GM12801 (cell line): Measurements from ENCODE around the gene SSNA1.

Experiments used
- CTCF ChIP-seq: IDR thresholded peaks from one replicate; pipeline ENCODE4 v1.5.1; 2011; ENCODE audit warnings: control low read depth; ENCODE audit not compliant: insufficient read length; ENCODE audit errors: extremely low read depth

SSNA1 gene

GRCh38 chr9:137163365-137163715 lies 25.1 kb upstream of the SSNA1 start:
- no peak for TF ChIP-seq CTCF

- no peak for TF ChIP-seq CTCF
These were observed 24.7 kb upstream of the SSNA1 start for GRCh38 chr9:137163805-137164204.

- TF ChIP-seq CTCF, result no peak
These were observed 23.9 kb upstream of the SSNA1 start for GRCh38 chr9:137164370-137165249.

GRCh38 chr9:137165250-137165836 lies 23.1 kb upstream of the SSNA1 start:
- TF ChIP-seq CTCF, result no peak

GRCh38 chr9:137166380-137167229 lies 21.9 kb upstream of the SSNA1 start:
- TF ChIP-seq CTCF, result no peak

- no peak for TF ChIP-seq CTCF
These were observed 21.2 kb upstream of the SSNA1 start for GRCh38 chr9:137167277-137167746.
